HG03378 (cell line): ENCODE results near the gene KCNB1.

Experiments used
- ATAC-seq: cut with Tn5 transposase; IDR thresholded peaks from one replicate; pipeline ENCODE4 v1.9.1; 2021; ENCODE audit warnings: mild to moderate bottlenecking, moderate library complexity; ENCODE audit not compliant: unreplicated experiment

Gene KCNB1

DNA sequence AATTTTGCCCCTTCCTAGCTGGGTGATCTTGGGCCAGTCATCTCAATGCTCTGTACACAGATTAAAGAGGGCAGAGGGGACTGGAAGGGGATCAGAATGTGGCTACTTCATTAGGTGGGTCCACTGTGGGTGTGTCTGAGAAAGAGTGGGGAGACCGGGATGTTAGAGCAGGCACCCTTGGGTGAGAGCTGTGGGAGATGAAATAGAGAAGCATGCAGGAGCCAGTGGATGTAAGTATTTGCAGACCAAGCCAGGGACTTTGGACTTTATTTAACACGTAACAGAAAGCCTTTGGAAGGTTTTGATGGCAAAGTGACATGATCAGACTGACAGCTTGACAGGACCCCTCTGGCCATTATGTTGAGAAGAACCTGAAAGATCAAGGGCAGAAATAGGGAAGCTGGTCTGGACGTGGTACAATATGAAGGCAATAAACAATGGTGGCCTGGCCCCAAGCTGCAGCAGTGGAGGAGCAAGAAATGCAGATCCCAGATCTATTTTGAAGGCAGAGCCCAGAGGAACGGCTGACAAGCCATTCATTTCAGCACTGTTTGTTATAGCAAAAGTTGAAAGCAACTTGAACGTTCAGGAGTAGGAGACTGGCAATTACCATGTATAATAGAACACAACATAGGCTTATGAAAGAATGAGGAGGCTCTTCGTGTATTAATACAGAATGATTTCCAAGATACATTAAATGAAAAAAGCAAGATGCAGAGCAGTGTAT, 122.1 kb downstream of the KCNB1 start:
- no peak for ATAC-seq

DNA sequence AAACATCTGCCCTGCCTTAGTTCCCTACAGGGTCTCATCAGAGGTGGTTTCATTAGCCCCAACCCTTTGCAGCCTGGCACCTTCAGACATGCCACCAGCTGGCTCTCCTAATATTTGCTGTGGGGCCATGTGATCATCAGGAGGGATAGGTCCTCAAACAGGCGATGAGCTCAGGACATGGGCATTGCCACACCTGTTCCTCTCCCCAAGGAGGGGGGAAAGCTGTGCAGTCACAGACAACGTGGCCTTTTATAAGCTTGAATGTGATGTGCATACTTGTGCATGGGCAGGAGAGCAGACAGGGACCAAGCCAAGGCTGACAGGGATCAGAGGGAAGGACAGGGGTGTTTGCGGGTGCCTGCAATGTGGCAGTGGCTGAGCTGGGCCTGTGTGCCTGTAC, 125.8 kb downstream of the KCNB1 start:
- no peak for ATAC-seq

- no peak for ATAC-seq
These were observed 127.8 kb downstream of the KCNB1 start for GRCh38 chr20:49354673-49355072.

- ATAC-seq = no peak
These were observed 129.1 kb downstream of the KCNB1 start for GRCh38 chr20:49353348-49353747.

- ATAC-seq = no peak
These were observed 129.7 kb downstream of the KCNB1 start for GRCh38 chr20:49352751-49353150.

DNA sequence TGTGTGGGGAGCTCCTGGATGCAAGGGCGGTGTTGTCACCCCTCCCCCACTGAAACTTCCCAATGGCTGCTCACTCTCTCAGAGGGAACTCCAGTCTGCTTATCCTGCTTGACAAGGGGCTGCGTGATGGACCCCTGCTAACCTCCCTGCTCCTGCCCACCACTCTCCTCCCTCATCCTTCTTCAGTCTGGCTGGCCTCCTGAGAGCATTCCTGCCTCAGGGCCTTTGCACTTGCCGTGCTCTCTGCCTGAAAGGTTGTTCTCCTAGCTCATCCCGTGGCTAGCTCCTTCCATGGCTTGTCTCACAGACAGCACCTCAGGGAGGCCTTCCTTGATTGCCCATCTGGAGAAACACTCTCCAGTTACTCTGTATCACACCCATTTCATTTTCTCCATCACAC, 130.7 kb downstream of the KCNB1 start:
- no peak for ATAC-seq

GRCh38 chr20:49349694-49350252, 132.7 kb downstream of the KCNB1 start:
- no peak for ATAC-seq

GRCh38 chr20:49349078-49349477, 133.4 kb downstream of the KCNB1 start:
- ATAC-seq = no peak

DNA sequence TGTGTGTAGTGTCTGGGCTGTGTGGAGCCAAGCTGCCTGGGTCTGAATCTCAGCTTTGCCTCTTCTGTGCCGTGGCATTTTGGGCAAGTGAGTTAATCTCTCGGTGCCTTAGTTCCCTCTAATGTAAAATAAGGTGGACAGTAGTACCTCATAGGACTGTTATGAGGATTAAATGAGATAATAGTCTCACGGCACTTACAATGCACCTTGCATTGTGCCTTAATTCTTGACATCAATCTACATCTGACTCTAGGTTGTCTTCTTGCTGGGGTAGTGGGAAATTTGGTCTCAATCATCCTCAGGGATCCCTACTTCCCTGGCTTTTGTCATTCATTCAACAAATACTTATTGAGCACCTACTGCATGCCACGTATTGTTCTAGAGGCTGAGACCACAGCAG, 133.9 kb downstream of the KCNB1 start:
- no peak for ATAC-seq

DNA sequence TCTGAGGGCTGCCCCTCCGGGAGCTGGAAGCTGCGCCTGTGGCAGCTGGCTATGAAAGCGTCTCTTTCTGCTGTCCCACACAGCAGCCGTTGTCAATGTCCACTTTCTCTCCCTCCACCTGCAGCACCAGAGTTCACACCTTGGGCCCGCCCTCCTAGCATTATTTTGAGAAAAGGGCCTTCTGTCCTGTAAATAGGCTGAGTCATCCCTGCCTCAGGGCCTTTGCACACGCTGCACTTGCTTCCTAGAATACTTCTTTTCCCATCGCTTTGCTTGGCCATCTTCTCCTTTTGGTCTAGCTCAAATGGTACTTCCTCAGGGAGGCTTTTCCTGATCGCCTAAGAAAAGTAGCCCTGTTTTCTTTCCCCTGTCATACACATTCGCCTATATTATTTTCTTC, 135.3 kb downstream of the KCNB1 start:
- no peak for ATAC-seq

- ATAC-seq = no peak
These were observed 135.8 kb downstream of the KCNB1 start for GRCh38 chr20:49346682-49347081.

- no peak for ATAC-seq
These were observed 136.9 kb downstream of the KCNB1 start for GRCh38 chr20:49345524-49345923.

GRCh38 chr20:49344975-49345374, 137.5 kb downstream of the KCNB1 start:
- no peak for ATAC-seq

- no peak for ATAC-seq
These were observed 138.3 kb downstream of the KCNB1 start for GRCh38 chr20:49344140-49344539.

DNA sequence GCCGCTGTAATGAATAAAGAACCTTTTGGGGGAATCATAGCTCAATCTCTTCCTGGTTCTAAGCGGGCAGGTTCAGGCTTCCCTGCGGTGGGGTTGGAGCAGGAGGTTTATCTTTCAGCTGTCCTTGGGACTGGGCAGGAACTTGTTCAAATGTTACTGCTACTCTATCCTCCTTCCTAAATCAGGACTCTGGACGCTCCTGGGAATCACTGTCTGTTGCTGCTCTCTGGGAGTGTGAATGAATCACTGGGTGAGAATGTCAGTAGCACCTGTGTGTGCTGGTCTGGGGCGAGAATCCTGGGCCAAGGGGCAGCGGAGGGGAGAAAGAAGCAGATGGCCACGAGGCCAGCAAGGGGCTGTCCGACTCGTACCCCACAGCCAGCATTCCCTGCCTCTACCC, 139.2 kb downstream of the KCNB1 start:
- no peak for ATAC-seq

DNA sequence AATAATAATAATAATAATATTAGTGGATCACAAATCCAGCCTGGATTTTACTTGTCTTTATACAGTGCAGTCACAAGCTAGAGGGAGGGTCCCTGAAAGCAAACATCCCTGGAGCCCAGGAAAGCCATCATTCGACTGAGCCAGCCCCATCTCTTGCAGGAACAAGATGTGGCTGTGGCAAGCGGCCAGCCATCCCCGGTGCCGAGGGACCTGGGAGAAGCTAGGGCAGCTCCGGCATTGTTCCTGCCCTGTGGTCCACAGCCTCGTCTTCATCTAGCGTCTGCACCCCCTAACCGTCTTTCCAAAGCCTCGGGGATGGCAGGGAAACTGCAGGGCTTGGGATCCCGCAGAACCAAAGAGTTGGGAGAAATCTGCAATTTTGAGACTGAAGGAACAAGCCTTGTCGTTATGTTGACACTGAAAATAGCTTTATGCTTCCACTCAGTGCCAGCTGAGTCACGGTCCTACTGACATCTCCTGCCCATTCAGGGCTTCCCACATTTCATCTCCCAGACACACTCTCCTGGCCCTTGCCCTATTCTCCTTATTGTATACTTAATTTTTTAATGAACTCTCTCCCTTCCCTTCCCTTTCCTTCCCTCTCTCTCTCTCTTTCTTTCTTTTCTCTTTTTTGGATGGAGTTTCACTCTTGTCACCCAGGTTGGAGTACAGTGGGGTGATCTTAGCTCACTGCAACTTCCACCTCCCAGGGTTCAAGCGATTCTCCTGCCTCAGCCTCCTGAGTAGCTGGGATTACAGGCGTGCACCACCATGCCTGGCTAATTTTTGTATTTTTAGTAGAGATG, 142.1 kb downstream of the KCNB1 start:
- no peak for ATAC-seq

DNA sequence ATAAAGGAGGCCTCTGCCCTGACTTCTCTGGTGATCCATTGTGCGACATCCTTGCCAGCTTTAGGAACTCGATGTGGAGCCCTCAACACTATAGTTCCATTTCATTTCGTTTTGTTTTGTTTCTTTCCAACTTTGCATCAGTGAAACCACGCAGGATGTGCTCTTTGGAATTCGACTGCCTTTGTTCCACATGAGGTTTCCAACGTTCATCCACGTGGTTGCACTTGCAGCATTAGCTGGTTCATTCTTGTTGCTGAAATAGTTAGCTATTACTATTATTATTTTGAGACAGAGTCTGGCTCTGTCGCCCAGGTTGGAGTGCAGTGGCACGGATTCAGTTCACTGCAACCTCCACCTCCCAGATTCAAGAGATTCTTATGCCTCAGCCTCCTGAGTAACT, 143.3 kb downstream of the KCNB1 start:
- no peak for ATAC-seq

GRCh38 chr20:49338061-49338460, 144.4 kb downstream of the KCNB1 start:
- no peak for ATAC-seq

GRCh38 chr20:49337357-49337756, 145.1 kb downstream of the KCNB1 start:
- no peak for ATAC-seq

DNA sequence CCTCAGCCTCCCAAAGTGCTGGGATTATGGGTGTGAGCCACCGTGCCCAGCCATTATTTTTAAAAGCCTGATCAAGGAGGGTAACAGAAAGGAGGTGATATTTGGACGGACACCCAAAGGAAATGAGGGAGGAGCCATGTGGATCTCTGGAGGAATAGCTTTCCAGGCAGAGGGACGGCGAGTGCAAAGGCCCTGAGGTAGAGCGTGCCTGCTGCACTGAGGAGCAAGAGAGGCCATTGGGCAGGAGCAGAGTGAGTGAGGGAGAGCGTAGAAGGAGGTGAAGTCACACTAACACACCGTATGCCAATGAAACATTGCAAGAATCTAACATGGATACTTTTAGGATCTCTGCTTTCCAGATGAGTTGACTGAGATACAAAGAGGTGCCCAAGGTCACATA, 145.7 kb downstream of the KCNB1 start:
- ATAC-seq = no peak

- no peak for ATAC-seq
These were observed 147.0 kb downstream of the KCNB1 start for GRCh38 chr20:49335476-49335875.
